Mononuclear cell (primary cell): ENCODE measurements around the gene ELFN2. TPM values are rescaled to one million over a fixed set of nuclear protein-coding genes. Genes with fewer than 3 reads are reported as not detected.

Experiments used
- H3K27me3 ChIP-seq: 2 replicates; pipeline ENCODE4 v1.6.0; 2011; ENCODE audit warnings: low read length, control low read depth; ENCODE audit not compliant: insufficient read depth
- H3K4me1 ChIP-seq: 2 replicates; pipeline ENCODE4 v1.5.1; 2011; ENCODE audit warnings: mild to moderate bottlenecking, low read length, control low read depth; ENCODE audit not compliant: insufficient read depth
- H3K4me3 ChIP-seq: 2 replicates; pipeline ENCODE4 v1.5.1; 2011; ENCODE audit warnings: mild to moderate bottlenecking, low read length, moderate library complexity
- H3K9me3 ChIP-seq: 2 replicates; pipeline ENCODE4 v1.5.1; 2011; ENCODE audit warnings: low read depth, mild to moderate bottlenecking, control low read depth, low read length
- total RNA-seq: library from RNA; depleted of rRNA; stranded (reverse); fragments of >200 nt; gene quantifications from one replicate; pipeline ENCODE4 v1.2.3, GENCODE V29; 2012

ELFN2 gene
- total RNA-seq, 1 donor, result under 0.01 TPM

DNA sequence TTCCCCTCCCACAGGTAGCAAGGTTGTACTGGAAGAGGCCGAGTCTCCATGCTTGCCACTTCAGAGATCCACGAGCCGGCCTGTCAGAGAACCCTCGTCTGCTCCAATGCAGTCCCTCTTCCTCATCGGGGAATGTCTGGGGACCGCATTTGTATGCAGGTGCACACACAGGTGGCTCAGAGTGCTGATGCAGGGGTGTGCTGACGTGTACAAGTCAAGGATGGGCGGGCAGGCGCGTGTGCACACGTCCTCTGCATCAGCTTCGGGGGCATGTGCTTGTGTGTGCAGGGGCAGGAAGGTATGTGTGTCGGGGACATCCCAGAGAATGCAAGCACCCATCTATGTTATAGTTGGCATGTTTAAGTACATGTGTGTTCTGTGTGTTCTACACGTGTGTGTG is 49.4 kb downstream of the ELFN2 start:
- Histone ChIP-seq H3K4me3 (no peak overlapping the region), H3K27me3 (no peaks in the 10 kb centered on the region), H3K9me3 (no peaks in the 10 kb centered on the region), H3K4me1 (no peaks in the 10 kb centered on the region)

DNA sequence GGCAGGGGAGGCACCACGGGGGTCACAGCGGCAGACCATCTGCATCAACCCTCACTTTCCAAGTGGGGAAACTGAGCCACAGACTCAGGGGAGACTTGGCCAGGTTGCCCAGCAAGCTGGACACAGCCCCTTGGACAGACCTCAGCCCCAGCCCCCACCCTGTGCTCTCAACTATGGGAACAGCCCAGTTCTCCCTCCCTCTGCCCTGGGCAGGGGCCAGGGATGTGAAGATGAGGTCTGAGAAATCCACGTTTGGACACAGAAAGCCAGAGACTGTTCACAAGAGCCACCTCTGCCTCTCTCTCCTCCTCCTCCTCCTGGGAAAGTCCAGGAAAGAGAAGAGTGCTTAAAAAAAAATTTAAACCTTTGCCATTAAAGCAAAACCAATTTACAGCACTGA is 50.1 kb downstream of the ELFN2 start:
- H3K9me3 ChIP-seq, result no peaks in the 10 kb centered on the region
- H3K4me3 ChIP-seq, result no peak overlapping the region
- no peaks in the 10 kb centered on the region for H3K27me3 ChIP-seq
- no peaks in the 10 kb centered on the region for H3K4me1 ChIP-seq

DNA sequence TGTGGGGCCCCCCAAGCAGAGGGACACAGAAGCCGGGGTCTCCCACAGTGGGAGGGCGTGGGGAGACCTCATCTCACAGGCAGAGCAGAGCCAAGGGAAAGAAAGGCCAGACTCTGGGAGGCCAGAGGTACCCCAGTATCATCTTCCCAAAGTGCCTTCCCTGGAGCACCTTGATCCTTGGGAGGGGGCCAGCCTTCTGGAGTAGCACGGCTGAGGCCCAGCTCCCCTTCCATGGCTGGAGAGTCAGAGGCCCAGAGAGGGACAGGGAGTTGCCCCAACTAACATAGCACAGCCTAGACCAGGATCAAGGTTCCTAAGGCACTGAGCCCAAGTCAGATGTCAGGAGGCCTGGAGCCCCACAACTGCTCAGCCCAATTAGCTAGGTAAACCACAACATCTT is 50.6 kb downstream of the ELFN2 start:
- Histone ChIP-seq H3K27me3 (no peaks in the 10 kb centered on the region), H3K9me3 (no peaks in the 10 kb centered on the region), H3K4me1 (no peaks in the 10 kb centered on the region), H3K4me3 (no peak overlapping the region)

DNA sequence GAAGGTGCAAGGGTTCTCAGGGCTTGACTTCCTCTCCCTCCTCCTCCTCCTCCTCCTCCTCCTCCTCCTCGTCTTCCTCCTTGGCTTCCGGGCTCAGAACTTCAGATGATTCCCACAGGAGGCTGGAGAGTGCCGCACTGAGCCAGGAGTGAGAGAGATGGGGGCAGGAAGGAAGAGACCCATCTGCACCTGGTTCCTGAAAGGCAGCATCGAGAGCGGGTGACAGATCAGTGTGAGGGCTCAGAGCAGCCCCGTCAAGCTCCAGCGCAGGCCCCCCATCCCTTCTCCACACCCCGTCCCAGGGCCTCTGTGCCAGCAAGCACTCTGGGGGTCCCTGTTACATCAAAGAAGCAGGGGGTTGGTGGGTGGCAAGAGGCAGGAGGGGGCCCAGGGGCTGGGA is 51.5 kb downstream of the ELFN2 start:
- Histone ChIP-seq H3K4me1 (no peaks in the 10 kb centered on the region), H3K27me3 (no peaks in the 10 kb centered on the region), H3K9me3 (no peaks in the 10 kb centered on the region), H3K4me3 (no peak overlapping the region)

DNA sequence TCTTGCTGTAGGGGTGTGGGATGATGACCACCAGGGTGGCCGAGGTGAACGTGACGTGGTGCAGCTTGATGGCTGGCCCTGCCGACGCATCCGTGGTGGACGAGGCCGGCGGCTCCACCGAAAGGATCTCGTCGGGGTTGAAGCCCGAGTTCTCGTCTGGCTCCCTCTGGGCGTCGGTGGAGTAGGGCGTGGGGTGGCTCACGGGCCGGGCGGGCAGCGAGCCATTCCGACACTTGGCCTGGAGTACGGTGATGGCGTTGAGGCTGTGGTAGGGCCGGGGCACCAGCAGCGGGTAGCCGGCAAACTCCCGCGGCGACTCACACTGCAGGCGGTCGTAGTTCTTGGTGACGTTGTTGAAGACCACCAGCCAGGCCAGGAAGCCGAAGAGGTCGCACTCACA is 52.7 kb downstream of the ELFN2 start:
- peaks cover 4% of the 10 kb centered on the region for H3K4me1 ChIP-seq
- H3K27me3 ChIP-seq, result no peaks in the 10 kb centered on the region
- H3K9me3 ChIP-seq, result no peaks in the 10 kb centered on the region
- H3K4me3 ChIP-seq, result no peak overlapping the region

DNA sequence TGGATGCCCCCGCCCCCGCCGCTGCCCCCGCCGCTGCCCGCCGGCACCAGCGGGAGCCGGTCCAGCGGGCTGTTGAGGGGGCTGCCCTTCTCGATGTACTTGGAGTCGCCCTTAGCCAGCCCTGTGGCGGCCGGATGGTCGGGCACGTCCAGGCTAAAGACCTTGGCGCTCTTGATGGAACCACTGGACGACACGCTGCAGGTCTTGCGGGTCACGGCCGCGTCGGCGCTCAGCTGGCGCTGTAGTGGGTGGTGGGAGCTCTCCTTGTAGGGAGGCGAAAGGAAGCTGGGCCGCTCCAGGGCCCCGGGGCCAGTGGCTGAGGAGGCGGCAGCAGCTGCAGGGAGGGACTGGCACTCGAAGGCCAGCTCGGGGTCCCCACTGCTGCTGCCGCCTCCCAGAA is 53.8 kb downstream of the ELFN2 start:
- Histone ChIP-seq H3K4me3 (no peak overlapping the region), H3K4me1 (peaks cover 4% of the 10 kb centered on the region), H3K9me3 (no peaks in the 10 kb centered on the region), H3K27me3 (no peaks in the 10 kb centered on the region)

DNA sequence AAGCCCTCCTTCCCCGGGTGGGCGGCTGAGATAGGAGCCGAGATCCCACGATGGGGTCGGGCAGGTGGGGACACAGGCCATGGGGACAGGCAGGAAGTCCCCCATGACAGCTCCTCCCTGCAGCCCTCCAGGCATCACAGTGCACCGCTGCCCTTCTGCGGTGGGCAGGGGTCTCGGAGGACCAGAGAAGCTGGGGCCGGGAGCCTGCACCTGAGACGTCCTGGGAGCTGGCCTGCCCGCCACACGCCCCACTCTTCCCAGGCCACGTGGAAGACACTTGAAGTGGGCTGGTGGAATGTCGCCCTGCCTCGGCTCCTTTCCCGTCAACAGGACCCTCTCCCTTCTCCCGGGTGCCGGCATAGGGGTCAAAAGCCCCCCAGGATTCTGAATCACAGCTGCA is 55.4 kb downstream of the ELFN2 start:
- H3K4me1 ChIP-seq, result peaks cover 4% of the 10 kb centered on the region
- no peaks in the 10 kb centered on the region for H3K27me3 ChIP-seq

DNA sequence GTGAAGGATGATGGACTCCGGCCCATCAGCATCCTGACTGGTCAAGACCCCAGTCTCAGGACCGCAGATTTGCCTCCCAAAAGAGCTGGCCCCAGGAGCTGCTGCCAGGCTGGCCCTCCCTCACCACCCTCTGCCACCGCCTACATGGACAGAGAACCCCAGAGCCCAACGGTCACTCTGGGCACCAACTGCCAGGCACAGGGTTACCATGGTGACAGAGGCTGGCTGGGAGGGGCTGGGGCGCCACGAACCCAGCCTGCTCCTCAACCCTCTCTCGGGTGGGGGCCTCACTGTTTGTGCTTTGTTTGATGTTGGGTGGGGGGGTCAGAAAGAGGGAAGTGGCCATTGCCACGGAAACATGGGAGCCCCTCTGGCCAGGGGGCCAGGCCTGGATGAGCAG is 55.8 kb downstream of the ELFN2 start:
- Histone ChIP-seq H3K4me1 (peaks cover 4% of the 10 kb centered on the region), H3K9me3 (no peaks in the 10 kb centered on the region), H3K4me3 (no peak overlapping the region), H3K27me3 (no peaks in the 10 kb centered on the region)

More for the DNA sequence above, 55.4 kb downstream of the ELFN2 start:
- H3K4me3 ChIP-seq, result no peak overlapping the region
- no peaks in the 10 kb centered on the region for H3K9me3 ChIP-seq

DNA sequence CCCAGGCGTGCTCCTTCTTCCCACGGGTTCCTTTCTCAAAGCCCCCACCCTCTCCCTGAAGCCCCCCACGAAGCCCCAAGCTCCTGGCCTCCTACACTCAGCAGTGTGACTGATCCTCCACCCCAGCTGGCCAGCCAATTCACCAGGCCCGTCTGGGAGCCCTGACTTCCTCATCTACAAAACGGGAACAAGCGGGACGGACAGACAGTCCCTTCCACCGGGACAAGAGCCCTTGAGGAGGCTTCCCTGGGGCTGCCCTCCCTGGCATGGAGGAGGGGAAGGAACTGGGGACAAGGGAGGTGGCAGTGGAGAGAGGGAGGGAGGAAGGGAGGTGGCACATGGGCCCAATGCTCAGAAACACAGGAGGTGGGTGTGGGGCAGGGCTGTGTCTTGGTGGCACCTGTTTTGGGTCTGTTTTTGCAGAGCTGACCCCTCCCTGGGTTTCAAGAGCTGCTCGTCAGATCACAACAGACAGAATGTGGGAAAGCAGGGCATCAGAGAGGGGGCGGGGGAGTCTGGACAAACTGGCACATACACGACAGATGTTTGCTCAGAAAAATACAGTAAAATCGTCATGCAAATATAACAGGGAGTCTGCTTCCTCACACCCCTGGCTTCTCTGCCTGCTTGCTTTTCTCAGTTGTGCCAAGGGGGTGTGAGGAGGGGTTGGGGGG is 56.8 kb downstream of the ELFN2 start:
- no peaks in the 10 kb centered on the region for H3K27me3 ChIP-seq
- H3K4me1 ChIP-seq, result peaks cover 6% of the 10 kb centered on the region
- no peak overlapping the region for H3K4me3 ChIP-seq
- H3K9me3 ChIP-seq, result no peaks in the 10 kb centered on the region

DNA sequence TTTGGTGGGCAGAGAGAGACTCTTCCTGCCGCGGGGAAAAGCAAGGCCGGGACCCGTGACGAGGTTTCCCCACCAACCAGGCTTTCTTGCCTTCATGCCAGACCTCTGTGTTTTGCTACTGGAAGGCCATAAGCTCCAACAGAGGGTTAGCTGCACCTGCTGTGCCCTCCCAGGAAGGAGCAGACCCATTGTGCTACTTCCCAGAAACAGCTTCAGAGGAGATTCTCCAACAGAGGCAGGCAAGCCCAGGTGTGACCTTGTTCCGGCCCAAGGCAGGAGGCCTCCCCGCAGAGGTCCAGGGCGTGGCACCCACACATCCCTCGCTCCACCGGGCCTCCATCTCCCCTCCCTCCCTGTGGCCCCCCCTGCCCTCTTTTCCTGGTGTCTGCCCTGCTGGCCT is 57.8 kb downstream of the ELFN2 start:
- H3K4me3 ChIP-seq, result no peak overlapping the region
- H3K4me1 ChIP-seq, result peaks cover 13% of the 10 kb centered on the region
- no peaks in the 10 kb centered on the region for H3K27me3 ChIP-seq
- H3K9me3 ChIP-seq, result no peaks in the 10 kb centered on the region

DNA sequence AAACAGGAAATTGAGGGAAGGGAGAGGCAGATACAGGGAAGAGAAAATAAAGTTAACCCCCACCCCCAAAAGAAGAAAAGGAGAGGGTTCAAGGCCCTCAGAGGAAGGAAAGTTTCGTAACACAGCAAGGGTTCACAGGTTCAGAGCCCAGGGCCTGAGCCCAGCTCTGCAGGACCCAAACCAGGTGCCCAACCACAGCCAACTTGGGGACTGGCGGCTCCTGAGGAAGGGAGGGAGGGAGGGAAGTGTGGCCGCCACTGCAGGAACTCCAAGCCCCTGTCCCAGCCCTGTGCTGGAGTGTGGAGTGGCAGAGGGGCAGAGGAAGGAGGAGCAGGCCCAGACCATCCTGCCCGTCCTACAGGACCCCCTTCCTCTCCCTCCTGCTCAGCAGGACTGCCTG is 59.2 kb downstream of the ELFN2 start:
- H3K4me1 ChIP-seq, result peaks cover 13% of the 10 kb centered on the region
- H3K27me3 ChIP-seq, result no peaks in the 10 kb centered on the region

DNA sequence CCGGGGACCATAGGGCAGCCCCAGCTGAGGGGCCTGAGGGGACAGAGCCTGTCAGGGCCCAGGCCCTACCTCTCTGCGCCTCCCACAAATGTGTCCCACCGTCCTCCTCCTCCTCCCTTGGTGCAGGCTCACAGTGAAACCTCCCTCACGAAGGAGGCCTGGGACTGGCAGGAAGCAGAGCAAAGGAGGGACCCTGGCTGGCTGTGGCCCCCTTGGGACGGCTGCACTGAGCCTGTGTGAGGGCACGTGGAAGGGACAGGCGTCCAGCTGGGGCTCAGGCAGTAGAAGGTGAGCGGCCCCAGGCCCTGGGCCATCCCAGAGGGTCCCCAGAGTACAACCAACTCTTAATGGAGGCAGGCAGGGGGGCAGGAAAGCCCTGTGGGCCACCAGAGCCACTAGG is 60.7 kb downstream of the ELFN2 start:
- Histone ChIP-seq H3K4me3 (no peak overlapping the region), H3K4me1 (peaks cover 13% of the 10 kb centered on the region), H3K27me3 (no peaks in the 10 kb centered on the region), H3K9me3 (no peaks in the 10 kb centered on the region)

More for the DNA sequence above, 59.2 kb downstream of the ELFN2 start:
- no peak overlapping the region for H3K4me3 ChIP-seq
- H3K9me3 ChIP-seq, result no peaks in the 10 kb centered on the region

DNA sequence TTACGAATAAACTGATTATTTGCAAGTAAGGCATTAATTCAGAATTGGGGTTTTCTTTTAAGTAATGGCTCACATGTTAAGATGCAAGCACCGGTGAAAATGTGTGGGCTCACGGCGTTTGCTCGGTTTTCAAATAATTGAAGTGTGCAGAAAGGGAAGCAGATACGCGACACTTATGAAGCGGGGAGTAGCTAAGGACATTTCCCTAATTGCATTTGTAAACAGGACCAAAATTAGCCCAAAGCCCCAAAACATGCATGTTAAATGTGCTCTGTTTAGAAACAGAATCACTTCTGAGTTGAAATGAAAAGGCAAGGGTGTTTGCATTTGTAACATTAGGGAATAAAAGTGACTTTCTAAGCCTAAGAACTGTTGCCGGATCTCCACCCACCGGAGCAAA is 61.3 kb downstream of the ELFN2 start:
- Histone ChIP-seq H3K4me1 (peaks cover 13% of the 10 kb centered on the region), H3K9me3 (no peaks in the 10 kb centered on the region), H3K27me3 (no peaks in the 10 kb centered on the region), H3K4me3 (no peak overlapping the region)

DNA sequence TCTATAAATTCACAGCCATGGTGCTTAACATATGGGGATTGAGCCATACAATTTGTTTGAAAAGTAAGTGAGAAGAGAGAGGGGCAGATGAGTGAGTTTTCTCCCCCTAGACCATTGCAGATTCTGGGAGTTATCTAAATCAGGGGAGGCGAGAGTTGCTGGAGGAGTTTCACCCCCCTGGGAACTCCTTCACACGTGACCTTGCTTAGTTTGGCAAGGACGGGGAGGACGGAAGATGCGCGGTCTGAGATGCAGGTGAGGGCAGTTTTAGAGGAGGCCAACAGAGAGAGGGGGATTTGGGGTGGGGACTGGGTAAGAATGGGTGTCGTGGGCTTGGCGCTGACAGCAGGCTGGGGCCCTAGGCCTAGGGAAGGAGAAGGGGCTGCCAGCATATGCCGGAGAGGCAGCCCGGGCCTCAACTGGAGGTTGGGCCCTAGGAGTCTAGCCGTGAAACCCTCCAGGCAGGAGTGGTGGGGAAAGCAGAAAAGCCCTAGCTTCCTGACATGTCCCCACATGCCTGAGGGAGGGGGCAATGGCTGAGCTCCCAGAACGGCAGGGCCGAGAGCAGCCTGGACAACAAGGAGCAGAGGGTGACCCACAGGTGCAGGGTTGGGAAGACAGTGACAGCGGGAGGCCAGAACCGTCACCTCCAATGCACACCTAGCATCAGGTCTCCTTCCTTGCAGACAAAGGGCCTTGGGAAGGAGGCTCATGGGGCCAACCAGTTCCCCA is 63.9 kb downstream of the ELFN2 start:
- Histone ChIP-seq H3K4me1 (peaks cover 9% of the 10 kb centered on the region), H3K27me3 (no peaks in the 10 kb centered on the region), H3K9me3 (no peaks in the 10 kb centered on the region), H3K4me3 (no peak overlapping the region)

DNA sequence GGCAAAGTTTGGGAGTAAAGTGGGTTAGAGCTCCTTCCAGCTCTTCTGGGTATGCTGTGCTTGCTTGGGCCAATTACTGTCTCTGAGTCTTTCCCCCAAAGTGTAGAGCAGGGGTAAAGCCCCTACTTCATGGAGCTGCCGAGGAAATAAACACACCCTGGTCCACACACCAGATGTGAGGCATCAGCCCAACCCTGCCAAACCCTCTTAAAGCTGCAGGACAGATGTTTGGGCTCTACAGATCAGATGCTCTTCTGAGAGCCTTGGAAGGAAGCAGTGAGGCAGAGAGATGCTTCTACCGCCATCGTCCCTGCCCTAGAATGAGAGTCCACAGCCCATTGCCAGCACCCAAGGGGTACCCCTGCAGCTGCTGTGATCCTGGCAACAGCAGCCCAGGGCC is 64.7 kb downstream of the ELFN2 start:
- Histone ChIP-seq H3K4me3 (no peak overlapping the region), H3K27me3 (no peaks in the 10 kb centered on the region), H3K4me1 (peaks cover 9% of the 10 kb centered on the region), H3K9me3 (no peaks in the 10 kb centered on the region)

DNA sequence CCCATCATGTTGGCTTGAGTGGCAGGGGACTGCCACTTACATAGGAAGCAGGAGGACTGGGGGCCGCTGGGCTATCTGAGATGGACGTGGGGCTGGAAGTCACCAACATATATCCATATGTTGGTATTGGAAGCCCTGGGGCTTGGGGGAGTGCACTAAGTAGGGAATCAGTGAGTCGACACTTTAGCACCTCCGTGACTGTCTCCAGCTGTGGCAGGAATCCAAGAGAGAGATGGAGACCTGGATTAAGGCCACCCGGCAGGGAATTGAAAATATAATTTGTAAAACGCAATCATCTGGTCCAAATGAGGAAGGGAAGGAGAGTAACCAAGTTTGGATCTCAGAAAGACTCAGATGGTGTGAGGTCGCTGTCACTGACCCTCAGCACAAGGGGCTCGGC is 68.4 kb downstream of the ELFN2 start:
- Histone ChIP-seq H3K9me3 (no peaks in the 10 kb centered on the region), H3K4me3 (no peak overlapping the region), H3K27me3 (no peaks in the 10 kb centered on the region), H3K4me1 (no peaks in the 10 kb centered on the region)
